ENCODE data around the gene GBX2.

GBX2 gene

DNA sequence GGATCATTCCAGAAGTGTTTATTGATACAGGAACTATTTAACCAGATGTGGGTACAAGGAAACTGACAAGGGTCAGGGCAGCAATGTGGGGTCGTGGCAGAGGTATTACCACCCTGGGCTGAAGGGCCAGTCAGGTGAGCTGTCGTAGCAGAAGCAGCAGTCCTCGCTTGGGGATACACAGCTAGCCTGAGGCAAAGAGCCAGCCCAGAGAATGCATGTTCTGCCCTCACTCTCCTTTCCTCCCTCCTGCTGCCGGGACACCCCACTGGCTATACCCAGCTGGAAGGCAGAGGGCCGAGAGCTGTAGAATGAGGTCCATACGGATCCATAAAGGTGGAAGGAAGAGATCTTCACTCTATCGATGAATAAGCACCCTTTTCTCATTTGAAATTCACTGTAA is 32.2 kb upstream of the GBX2 start:
- no peak for DNase-seq (ENCODE audit: low spot score in 2 of 2)
- ATAC-seq, result no peak
- H3K9me3 Mint-ChIP-seq, result no peaks in the 10 kb centered on the region
- no peaks in the 10 kb centered on the region for H3K36me3 Mint-ChIP-seq
- H3K4me3 Mint-ChIP-seq, result no peak overlapping the region
- H3K27ac Mint-ChIP-seq, result no peak overlapping the region
- no peaks in the 10 kb centered on the region for H3K4me1 Mint-ChIP-seq

DNA sequence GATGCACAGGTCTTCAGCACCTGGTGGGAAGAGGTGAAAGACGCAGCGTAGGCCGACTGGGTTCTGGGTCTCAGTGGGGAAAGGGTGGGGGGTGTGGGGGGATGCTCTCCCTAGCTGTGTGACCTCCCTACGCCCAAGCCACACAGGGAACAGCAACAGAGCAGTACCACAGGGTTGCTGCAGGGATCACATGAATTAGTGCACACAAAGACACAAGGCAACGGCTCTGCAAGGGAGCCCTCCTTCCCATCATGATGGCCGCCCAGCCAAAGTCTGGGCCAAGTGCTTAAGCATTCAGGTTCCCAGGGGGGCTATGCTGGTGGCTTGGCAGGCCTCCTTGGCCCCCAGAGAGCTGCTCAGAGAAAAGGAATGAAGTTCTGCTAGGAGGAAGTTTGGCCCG is 28.2 kb upstream of the GBX2 start:
- Mint-ChIP-seq H3K4me3 (no peak overlapping the region), H3K36me3 (no peaks in the 10 kb centered on the region), H3K4me1 (no peaks in the 10 kb centered on the region), H3K9me3 (no peaks in the 10 kb centered on the region), H3K27ac (no peak overlapping the region)
- DNase-seq (ENCODE audit: low spot score in 2 of 2) (no peak), ATAC-seq (no peak)

DNA sequence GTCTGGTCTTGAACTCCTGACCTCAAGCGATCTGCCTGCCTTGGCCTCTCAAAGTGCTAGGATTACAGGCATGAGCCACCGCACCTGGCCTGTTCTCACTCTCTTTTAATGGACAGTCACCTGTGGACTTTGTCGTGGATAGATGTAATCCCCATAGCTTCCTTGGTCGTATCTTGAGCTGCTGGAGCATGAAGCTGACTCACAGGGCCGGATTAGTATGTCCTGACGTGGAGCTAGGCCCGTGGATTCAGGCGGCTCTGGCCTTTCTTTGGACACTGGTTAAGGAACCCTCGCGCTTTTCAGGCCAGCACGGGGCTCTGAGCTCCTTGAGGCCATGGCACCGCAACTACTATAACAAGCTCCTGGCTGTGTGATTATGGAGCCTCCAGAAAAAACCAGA is 27.5 kb upstream of the GBX2 start:
- Mint-ChIP-seq H3K4me1 (no peaks in the 10 kb centered on the region), H3K36me3 (no peaks in the 10 kb centered on the region), H3K4me3 (no peak overlapping the region), H3K9me3 (no peaks in the 10 kb centered on the region), H3K27ac (no peak overlapping the region)
- no peak for ATAC-seq
- no peak for DNase-seq (ENCODE audit: low spot score in 2 of 2)

DNA sequence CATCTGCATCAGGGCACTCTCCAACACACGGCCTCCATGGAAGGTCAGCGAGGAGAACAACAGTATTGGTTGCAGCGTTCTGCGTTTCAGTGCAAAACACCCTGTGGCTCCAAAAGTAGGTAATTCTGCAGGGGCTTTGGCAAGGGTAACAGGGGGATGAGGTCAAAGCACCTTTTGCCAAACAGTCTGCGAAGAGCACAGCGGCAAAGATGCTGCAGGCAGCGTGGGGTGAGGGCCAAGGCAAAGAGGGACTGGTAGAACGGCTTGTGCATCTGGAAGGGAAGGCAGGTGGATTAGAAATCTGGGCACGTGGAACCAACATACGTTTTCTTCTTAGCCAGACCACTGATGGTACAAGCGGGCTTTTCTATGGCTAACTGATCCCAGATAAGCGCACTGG is 26.6 kb upstream of the GBX2 start:
- H3K9me3 Mint-ChIP-seq, result no peaks in the 10 kb centered on the region
- DNase-seq (ENCODE audit: low spot score in 2 of 2) (no peak), ATAC-seq (no peak)
- H3K27ac Mint-ChIP-seq, result no peak overlapping the region
- H3K4me3 Mint-ChIP-seq, result no peak overlapping the region
- H3K4me1 Mint-ChIP-seq, result no peaks in the 10 kb centered on the region
- H3K36me3 Mint-ChIP-seq, result no peaks in the 10 kb centered on the region

DNA sequence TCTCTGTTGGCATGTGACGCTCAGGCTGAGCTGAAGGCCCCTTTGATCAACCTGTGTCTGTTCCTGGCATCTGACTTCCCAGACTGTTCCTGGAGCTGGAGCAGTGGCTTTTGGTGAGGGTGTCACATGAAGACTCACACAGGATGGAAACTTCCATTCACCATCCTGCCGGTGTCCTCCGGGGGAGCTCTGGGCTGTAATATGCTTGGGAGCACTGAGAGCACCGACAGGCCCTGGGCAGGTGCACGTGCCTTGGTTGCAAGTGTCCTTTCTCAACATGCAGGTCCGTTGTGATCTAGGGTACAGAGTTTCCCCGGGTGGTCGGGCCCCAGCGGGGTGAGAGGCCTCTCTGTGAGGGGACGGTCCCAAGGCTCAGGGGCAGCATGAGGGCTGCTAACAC is 24.8 kb upstream of the GBX2 start:
- H3K4me1 Mint-ChIP-seq, result no peaks in the 10 kb centered on the region
- no peak for DNase-seq (ENCODE audit: low spot score in 2 of 2)
- no peak for ATAC-seq
- H3K4me3 Mint-ChIP-seq, result no peak overlapping the region
- H3K36me3 Mint-ChIP-seq, result no peaks in the 10 kb centered on the region
- H3K9me3 Mint-ChIP-seq, result no peaks in the 10 kb centered on the region
- no peak overlapping the region for H3K27ac Mint-ChIP-seq

GRCh38 chr2:236190674-236191073 is 22.5 kb upstream of the GBX2 start:
- no peaks in the 10 kb centered on the region for H3K36me3 Mint-ChIP-seq
- H3K27ac Mint-ChIP-seq, result no peak overlapping the region
- H3K4me3 Mint-ChIP-seq, result no peak overlapping the region
- H3K9me3 Mint-ChIP-seq, result no peaks in the 10 kb centered on the region
- ATAC-seq (no peak), DNase-seq (ENCODE audit: low spot score in 2 of 2) (no peak)
- no peaks in the 10 kb centered on the region for H3K4me1 Mint-ChIP-seq

DNA sequence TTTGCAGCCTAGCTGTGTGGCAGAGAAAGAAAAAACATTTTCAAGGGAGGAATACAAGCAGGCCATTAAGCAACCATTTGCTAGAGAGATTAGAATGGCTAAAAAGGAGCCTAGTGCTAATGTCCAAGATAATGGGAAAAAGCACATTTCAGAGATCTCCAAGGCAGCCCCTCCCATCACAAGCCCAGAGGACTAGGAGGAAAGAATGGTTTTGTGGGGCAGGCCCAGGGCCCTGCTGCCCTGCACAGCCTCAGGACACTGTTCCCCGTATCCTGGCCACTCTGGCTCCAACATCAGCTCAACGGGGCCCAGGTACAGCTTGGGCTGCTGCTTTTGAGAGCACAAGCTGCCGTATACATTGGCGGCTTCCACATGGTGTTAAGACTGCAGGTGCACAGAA is 16.5 kb upstream of the GBX2 start:
- Mint-ChIP-seq H3K9me3 (no peaks in the 10 kb centered on the region), H3K4me1 (no peaks in the 10 kb centered on the region), H3K36me3 (no peaks in the 10 kb centered on the region), H3K4me3 (no peak overlapping the region), H3K27ac (no peak overlapping the region)
- ATAC-seq (no peak), DNase-seq (ENCODE audit: low spot score in 2 of 2) (no peak)

- Mint-ChIP-seq H3K4me1 (peaks cover 6% of the 10 kb centered on the region), H3K27ac (no peak overlapping the region), H3K9me3 (no peaks in the 10 kb centered on the region), H3K36me3 (no peaks in the 10 kb centered on the region), H3K4me3 (no peak overlapping the region)
- ATAC-seq, result no peak
- DNase-seq (ENCODE audit: low spot score in 2 of 2), result no peak
These were observed 12.8 kb upstream of the GBX2 start for GRCh38 chr2:236180831-236181453.

DNA sequence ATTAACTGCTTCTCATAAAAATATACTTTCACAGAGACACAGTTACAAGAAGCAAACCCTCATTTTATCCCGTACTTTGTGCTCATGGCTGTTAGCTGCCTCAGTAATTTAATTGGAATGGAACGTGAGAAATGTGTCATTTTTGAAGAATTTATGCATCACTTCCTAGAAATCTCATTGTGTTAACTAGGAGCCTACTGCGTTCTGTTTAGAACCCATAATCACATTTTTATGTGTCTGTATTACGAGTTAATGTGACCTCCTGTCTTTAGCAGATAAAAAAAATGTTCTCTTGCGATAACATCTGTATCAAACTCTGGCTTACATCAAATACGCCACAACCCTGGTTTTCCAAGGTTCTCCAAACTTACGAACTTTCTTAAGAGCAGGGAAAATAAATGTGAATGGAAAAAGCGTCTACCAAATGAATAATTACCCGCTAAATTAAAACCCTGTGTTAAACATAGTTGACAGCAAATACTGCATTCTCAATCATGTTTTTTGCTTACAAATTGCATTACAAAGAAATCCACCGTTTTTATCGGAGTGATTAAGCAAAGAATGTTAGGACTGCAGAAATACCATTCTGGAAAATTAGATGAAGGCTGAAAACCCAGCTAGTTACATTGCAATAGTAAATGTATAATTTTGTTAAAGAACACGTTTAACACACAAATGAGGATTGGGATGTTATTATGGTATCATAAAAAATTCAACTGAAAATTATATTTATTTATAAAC is 12.1 kb upstream of the GBX2 start:
- Mint-ChIP-seq H3K9me3 (no peaks in the 10 kb centered on the region), H3K36me3 (no peaks in the 10 kb centered on the region), H3K27ac (no peak overlapping the region), H3K4me3 (peak overlapping the region; percentile 68), H3K4me1 (peaks cover 6% of the 10 kb centered on the region)
- DNase-seq (ENCODE audit: low spot score in 2 of 2) (no peak), ATAC-seq (no peak)

DNA sequence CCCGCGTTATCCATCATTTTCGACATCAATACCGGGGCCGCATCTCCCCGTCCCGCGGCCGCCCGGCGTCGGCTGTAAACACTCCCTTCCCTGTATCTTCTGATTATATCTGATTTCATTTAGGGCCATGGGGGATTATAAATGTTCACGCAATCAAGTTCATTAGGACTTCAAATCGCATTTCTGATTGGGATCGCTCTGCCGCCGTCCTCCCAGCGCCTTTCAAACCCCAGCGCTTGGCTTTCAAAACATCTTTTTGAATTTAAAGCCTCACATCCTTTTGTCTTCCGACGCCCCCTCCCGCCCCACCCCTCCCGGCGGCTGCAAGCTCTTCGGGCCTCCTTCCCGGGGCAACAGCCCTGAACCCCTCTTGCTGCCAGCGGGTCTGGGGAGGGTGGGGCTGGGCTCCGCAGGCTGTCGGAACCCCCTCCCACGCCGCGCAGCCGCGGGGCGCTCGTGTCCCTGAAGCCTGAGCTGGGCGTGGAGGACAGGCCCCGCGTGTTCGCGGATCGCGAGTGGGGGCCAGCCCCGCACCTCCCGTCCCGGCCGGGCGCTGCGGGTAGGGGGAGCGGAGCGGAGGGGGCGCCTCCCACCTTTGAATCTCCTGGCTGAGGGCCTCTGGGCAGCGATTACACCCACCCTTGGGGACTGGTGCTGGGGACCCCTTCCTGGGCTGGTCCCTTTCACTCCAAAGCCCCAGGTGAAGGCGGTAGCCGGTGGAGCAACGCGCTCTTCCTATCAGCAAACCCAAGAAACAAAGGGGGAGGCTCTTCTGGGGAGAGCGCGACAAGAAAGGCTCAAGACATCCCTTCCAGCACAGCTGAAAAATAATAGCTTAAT is 11.3 kb upstream of the GBX2 start:
- no peaks in the 10 kb centered on the region for H3K9me3 Mint-ChIP-seq
- no peak overlapping the region for H3K27ac Mint-ChIP-seq
- peak overlapping the region; percentile 68 for H3K4me3 Mint-ChIP-seq

DNA sequence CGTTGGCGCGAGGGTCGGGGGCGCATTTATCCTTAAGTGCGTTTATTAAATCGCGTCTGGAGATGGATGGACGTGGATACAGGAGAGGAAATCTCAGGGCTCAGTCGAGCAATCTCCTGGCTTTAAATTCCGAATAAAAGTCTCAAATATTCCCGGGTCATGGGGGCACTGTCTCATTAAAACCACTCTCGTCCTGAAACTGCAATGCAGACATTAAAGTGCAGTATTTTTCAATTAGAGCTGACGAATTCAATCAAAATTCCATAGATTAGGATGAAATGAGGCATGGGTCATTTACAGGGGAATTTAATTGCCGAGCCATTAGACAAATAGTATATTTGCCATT is 10.7 kb upstream of the GBX2 start:
- H3K4me3 Mint-ChIP-seq, result peak overlapping the region; percentile 68
- ATAC-seq, result no peak
- H3K4me1 Mint-ChIP-seq, result peaks cover 6% of the 10 kb centered on the region
- no peak for DNase-seq (ENCODE audit: low spot score in 2 of 2)
- no peaks in the 10 kb centered on the region for H3K36me3 Mint-ChIP-seq
- no peak overlapping the region for H3K27ac Mint-ChIP-seq
- no peaks in the 10 kb centered on the region for H3K9me3 Mint-ChIP-seq

More for the DNA sequence above, 11.3 kb upstream of the GBX2 start:
- peaks cover 6% of the 10 kb centered on the region for H3K4me1 Mint-ChIP-seq
- H3K36me3 Mint-ChIP-seq, result no peaks in the 10 kb centered on the region
- no peak for ATAC-seq
- no peak for DNase-seq (ENCODE audit: low spot score in 2 of 2)

DNA sequence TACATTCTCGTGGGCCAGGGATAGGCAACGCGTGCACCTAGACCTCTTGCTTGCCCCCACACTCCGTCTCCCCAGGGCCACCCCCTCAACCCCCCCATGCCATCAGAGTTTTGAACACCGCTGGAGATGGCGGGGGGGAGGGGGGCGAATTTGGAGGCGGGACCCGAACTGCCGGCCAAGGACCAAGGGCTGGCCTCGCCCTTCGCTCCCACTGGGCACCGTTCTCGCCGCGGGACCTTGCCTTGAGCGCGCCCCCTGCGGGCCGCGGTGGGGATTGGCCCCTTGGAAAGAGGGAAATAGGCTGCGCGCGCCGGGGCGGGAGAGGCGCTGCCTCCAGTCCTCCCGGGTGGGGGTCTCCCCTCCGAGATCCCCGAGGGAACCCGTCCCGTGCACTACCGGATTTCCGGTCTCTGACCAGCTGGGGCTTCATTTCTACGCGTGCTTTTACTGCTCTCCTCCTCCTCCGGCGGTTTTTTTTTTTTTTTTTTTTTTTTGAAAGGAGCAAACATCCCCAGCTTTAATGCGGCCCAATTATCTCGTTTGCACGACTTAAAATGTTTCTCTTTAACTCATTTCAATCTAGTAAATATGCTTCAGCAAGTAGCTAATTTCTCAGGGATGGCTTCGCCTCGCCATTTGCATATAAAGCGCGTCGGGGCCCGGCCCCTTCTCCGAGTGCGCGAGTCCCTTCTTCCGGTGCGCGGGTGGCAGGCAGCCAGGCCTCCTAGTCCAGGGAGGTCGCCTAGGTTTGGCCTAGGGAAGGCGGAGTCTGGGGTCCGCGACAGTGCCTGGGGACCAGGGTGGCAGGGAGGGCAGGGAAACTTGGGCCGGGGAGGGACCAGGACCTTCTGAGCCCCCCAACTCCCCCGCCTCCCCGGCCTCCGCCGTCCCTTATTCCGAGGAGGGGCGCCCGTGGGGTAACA is 10.0 kb upstream of the GBX2 start:
- no peak overlapping the region for H3K27ac Mint-ChIP-seq
- DNase-seq (ENCODE audit: low spot score in 2 of 2) (peak; percentile 44 to 74), ATAC-seq (peak; percentile 61)
- H3K9me3 Mint-ChIP-seq, result no peaks in the 10 kb centered on the region
- peak overlapping the region; percentile 68 for H3K4me3 Mint-ChIP-seq
- H3K36me3 Mint-ChIP-seq, result no peaks in the 10 kb centered on the region
- peaks cover 6% of the 10 kb centered on the region for H3K4me1 Mint-ChIP-seq

DNA sequence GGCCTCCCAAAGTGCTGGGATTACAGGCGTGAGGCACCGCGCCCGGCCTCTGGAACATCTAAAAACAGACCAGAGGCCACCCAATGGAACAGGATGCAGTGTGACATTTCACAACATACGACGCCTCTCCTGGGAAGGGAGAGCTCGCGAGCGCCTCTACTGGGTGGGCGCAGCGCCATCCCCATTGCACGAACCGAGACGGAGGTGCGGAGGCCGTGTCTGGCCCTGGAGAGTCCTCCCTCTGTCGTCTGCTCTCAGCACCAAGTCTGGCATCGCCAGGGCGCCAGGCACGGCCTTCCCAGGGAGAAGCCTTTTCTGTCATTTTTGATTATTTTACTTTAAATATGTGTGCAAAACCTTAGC is 9.4 kb upstream of the GBX2 start:
- Mint-ChIP-seq H3K27ac (no peak overlapping the region), H3K4me3 (peak overlapping the region; percentile 68), H3K9me3 (no peaks in the 10 kb centered on the region), H3K4me1 (peaks cover 6% of the 10 kb centered on the region), H3K36me3 (no peaks in the 10 kb centered on the region)
- DNase-seq (ENCODE audit: low spot score in 2 of 2) (no peak), ATAC-seq (peak; percentile 66)

GRCh38 chr2:236176951-236177350 is 8.8 kb upstream of the GBX2 start:
- Mint-ChIP-seq H3K36me3 (no peaks in the 10 kb centered on the region), H3K9me3 (no peaks in the 10 kb centered on the region), H3K4me3 (no peak overlapping the region), H3K27ac (no peak overlapping the region), H3K4me1 (peaks cover 6% of the 10 kb centered on the region)
- DNase-seq (ENCODE audit: low spot score in 2 of 2), result no peak
- no peak for ATAC-seq

DNA sequence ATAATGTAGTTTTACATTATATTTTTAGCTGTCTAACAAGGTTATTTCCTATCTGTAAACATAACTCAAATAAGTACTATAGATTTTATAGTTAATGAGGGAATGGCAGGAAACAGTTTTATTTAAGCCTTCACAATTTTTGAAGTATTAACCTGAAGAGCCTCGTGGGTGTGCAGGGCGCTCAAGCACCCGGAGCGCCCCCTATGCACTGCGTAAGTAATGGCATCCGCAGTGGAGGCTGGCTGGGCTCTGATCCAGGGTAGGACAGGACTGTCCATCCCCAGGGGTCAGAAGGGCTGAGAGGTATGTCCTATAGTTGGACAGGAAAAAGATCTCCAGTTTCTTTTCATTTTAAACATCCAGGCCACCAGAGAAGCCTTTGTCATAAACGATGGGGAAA is 8.2 kb upstream of the GBX2 start:
- ATAC-seq (peak; percentile 45), DNase-seq (ENCODE audit: low spot score in 2 of 2) (no peak)
- Mint-ChIP-seq H3K9me3 (no peaks in the 10 kb centered on the region), H3K36me3 (no peaks in the 10 kb centered on the region), H3K4me1 (peaks cover 6% of the 10 kb centered on the region), H3K27ac (no peak overlapping the region), H3K4me3 (no peak overlapping the region)

Data from stimulated activated effector memory CD8-positive, alpha-beta T cell treated with anti-CD3 and anti-CD28 coated beads, Interleukin-12 subunit alpha, Interleukin-12 subunit beta, amount 100 ng/mL, for 72 hours (primary cell).